ENCODE measurements around the gene PLEKHA7. TPM values are rescaled to one million over a fixed set of nuclear protein-coding genes. Genes with fewer than 3 reads are reported as not detected.

Gene PLEKHA7
- total and polyA plus RNA-seq, 2 of the 8 experiments (the other 6 are each of a cell fraction or from before 2014, with no cell fraction given): 11.4 to 25.6 TPM

DNA sequence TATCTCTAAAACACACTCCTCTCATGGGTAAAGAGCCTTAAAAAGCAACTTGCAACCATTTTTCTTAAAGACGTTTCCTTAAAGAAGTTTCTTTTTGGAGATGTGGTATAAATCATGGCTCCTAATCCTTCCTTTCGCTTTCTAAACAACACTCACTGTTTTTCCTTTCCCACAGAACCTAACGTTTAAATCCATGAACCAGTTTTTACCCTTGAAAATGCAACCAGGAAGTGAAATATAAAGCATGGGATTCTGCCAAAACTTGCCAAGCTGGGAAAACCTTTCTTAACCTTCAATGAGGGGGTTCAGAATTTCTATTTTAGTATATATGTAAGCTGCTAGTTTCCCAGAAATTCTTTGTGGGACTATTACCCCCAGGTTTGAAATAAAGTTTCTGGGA, 8.6 kb downstream of the PLEKHA7 start:
- 90% methylated on average over 3 of the region's 3 CpGs; no CpG with 5 or more reads in 1 of the 2 experiments for WGBS, 2 experiments (ENCODE audit: extremely low coverage in 1 of 2, insufficient coverage in 1 of 2, insufficient read length in 1 of 2, insufficient replicate concordance in 2 of 2, low coverage in 1 of 2, low lambda C conversion rate in 2 of 2, missing lambda C conversion rate in 1 of 2)
- Histone ChIP-seq H2AFZ (ENCODE audit: low read length) (no peak overlapping the region), H3K79me1 (ENCODE audit: low read depth, low read length) (peaks cover 2% of the 10 kb centered on the region), H2BK15ac (ENCODE audit: low read length) (no peak overlapping the region), H3K4me3 (ENCODE audit: extremely low read depth in 1 of 4, insufficient read depth in 2 of 4, low read depth in 3 of 4, low read length in 4 of 4) (no peak overlapping the region), H4K91ac (replicated peaks; ENCODE audit: insufficient read length, low read length) (no peak overlapping the region), H2BK5ac (ENCODE audit: low read depth, low read length) (no peak overlapping the region), H3K14ac (ENCODE audit: insufficient read length) (no peak overlapping the region), H4K5ac (ENCODE audit: insufficient read length, low read depth, low read length) (no peak overlapping the region), H3K36me3 (ENCODE audit: control insufficient read depth in 2 of 4, insufficient read depth in 4 of 4, low read length in 3 of 4) (peaks cover 0 to 3% (median 0%) of the 10 kb centered on the region in 4 experiments; a peak in 1 of 8 replicates), H3K23ac (ENCODE audit: insufficient read length) (no peak overlapping the region), H4K8ac (ENCODE audit: extremely low read depth, insufficient read depth, low read length) (no peak overlapping the region), H3K18ac (ENCODE audit: extremely low read depth, low read length) (no peak overlapping the region), H3K23me2 (ENCODE audit: low read depth, low read length) (no peaks in the 10 kb centered on the region), H2BK12ac (ENCODE audit: low read depth, low read length) (no peak overlapping the region), H3K79me2 (ENCODE audit: control insufficient read depth in 1 of 2, insufficient read depth in 2 of 2, low read length in 2 of 2) (peaks cover 0 to 38% of the 10 kb centered on the region in 2 experiments; a peak in 3 of 4 replicates), H3K9ac (replicated peaks in 1 of 4; ENCODE audit: extremely low read depth in 1 of 4, low read depth in 3 of 4, low read length in 3 of 4) (no peak overlapping the region), H3K27ac (ENCODE audit: low read depth, low read length) (no peak overlapping the region), H3K9me3 (ENCODE audit: insufficient read depth in 2 of 2, low read depth in 1 of 2, low read length in 1 of 2) (no peaks in the 10 kb centered on the region), H2AK5ac (ENCODE audit: low read depth, low read length) (no peak overlapping the region), H3K56ac (replicated peaks; ENCODE audit: insufficient read length, low read depth, low read length) (no peak overlapping the region), H2BK20ac (ENCODE audit: low read length) (no peak overlapping the region), H3K4me1 (replicated peaks in 1 of 4; ENCODE audit: control insufficient read depth in 3 of 4, insufficient read depth in 4 of 4, low read length in 3 of 4) (no peaks in the 10 kb centered on the region; a peak in 2 of 7 replicates), H4K20me1 (replicated peaks in 1 of 2; ENCODE audit: control insufficient read depth in 1 of 2, insufficient read depth in 2 of 2, low read length in 2 of 2) (peaks cover 0 to 9% of the 10 kb centered on the region in 2 experiments), H3K4me2 (ENCODE audit: insufficient read depth in 1 of 2, low read depth in 2 of 2, low read length in 2 of 2) (no peak overlapping the region), H3K4ac (replicated peaks; ENCODE audit: insufficient read length, low read depth, low read length) (no peak overlapping the region), H3K27me3 (replicated peaks in 1 of 4; ENCODE audit: control insufficient read depth in 3 of 4, extremely low read depth in 1 of 4, insufficient read depth in 3 of 4, low read length in 3 of 4) (no peaks in the 10 kb centered on the region), H2BK120ac (replicated peaks; ENCODE audit: low read depth, low read length) (no peak overlapping the region)
- FAIRE-seq (no peak), DNase-seq (ENCODE audit: low read depth in 1 of 2, low spot score in 2 of 2) (no peak)
- TF ChIP-seq TCF12 (IDR thresholded peaks at IDR 0.05; ENCODE audit: low read depth, low read length): no peak
- no peak for TF ChIP-seq NANOG (IDR thresholded peaks at IDR 0.05; ENCODE audit: insufficient read depth, low read depth, low read length, poor library complexity, severe bottlenecking)
- TF ChIP-seq PHF8 (conservative IDR thresholded peaks at IDR 0.05; ENCODE audit: low read depth, low read length): no peak
- no peak for TF ChIP-seq JUND (IDR thresholded peaks at IDR 0.05; ENCODE audit: low read length)
- no peak for TF ChIP-seq GABPA (IDR thresholded peaks at IDR 0.05; ENCODE audit: borderline replicate concordance, insufficient read depth, low read length)
- TF ChIP-seq TEAD4 (IDR thresholded peaks at IDR 0.05; ENCODE audit: low read depth, low read length): no peak
- no peak for TF ChIP-seq CBX8 (IDR thresholded peaks at IDR 0.05; ENCODE audit: borderline replicate concordance, low read depth, low read length)
- TF ChIP-seq HDAC6 (IDR thresholded peaks at IDR 0.05; ENCODE audit: low read depth, low read length): no peak
- TF ChIP-seq SIN3A (conservative IDR thresholded peaks at IDR 0.05 in 1 of 2, IDR thresholded peaks at IDR 0.05 in 1 of 2; ENCODE audit: low read depth in 1 of 2, low read length in 2 of 2): no peak
- TF ChIP-seq SAP30 (IDR thresholded peaks at IDR 0.05; ENCODE audit: insufficient read depth, insufficient replicate concordance, low read length): no peak
- no peak for TF ChIP-seq CEBPB (IDR thresholded peaks at IDR 0.05; ENCODE audit: low read depth, low read length)
- TF ChIP-seq YY1 (IDR thresholded peaks at IDR 0.05; ENCODE audit: low read depth, low read length): no peak
- TF ChIP-seq ASH2L (IDR thresholded peaks at IDR 0.05; ENCODE audit: low read length): no peak
- no peak for TF ChIP-seq POLR2A (IDR thresholded peaks at IDR 0.05; ENCODE audit: control extremely low read depth in 1 of 2, low read depth in 2 of 2, low read length in 2 of 2)
- TF ChIP-seq CREB1 (IDR thresholded peaks at IDR 0.05): no peak
- TF ChIP-seq RXRA (IDR thresholded peaks at IDR 0.05; ENCODE audit: insufficient read depth, low read depth, low read length): no peak
- ChIA-PET CTCF (ENCODE audit: partially characterized antibody) (interaction anchor here (0.6 to 1.7 kb wide), 4 partner anchors 10 to 88 kb away, joined by 3 to 7 read pairs (median 4); no protein-coding TSS in a partner anchor), POLR2A (ENCODE audit: partially characterized antibody) (no interaction called here)
